Muscle of leg (tissue), 11 donors: ENCODE results near the gene CNOT6L. TPM values are rescaled to one million over a fixed set of nuclear protein-coding genes. Genes with fewer than 3 reads are reported as not detected.

Experiments used
- DNase-seq: peaks from one replicate; pipeline ENCODE4 v3.0.0; 2013
- H3K27ac ChIP-seq: one replicate; pipeline ENCODE4 v1.5.1; 2013; ENCODE audit warnings: mild to moderate bottlenecking, low read length, control low read depth
- H3K27me3 ChIP-seq: one replicate; pipeline ENCODE4 v1.6.1; 2013; ENCODE audit warnings: low read length; ENCODE audit not compliant: control insufficient read depth, insufficient read depth
- H3K36me3 ChIP-seq: one replicate; pipeline ENCODE4 v1.6.1; 2013; ENCODE audit warnings: low read length; ENCODE audit not compliant: control insufficient read depth, insufficient read depth
- H3K4me1 ChIP-seq: one replicate; pipeline ENCODE4 v1.6.1; 2013; ENCODE audit warnings: low read length; ENCODE audit not compliant: control insufficient read depth, insufficient read depth
- H3K4me3 ChIP-seq: one replicate; pipeline ENCODE4 v1.5.1; 2013; ENCODE audit warnings: low read length, control low read depth
- H3K9me3 ChIP-seq: replicated peaks from 2 replicates; pipeline ENCODE4 v1.6.1; 2013; ENCODE audit warnings: low read depth, low read length; ENCODE audit not compliant: control insufficient read depth
- WGBS: methylation state at CpG from one replicate; pipeline ENCODE4 v1.1.5; 2013; ENCODE audit warnings: missing lambda C conversion rate; ENCODE audit not compliant: insufficient coverage; 5-methylcytosine and 5-hydroxymethylcytosine counted together
- polyA plus RNA-seq, 8 donors: library from polyadenylated mRNA; unstranded; fragments of 120-200 nt; gene quantifications; one replicate each; pipeline versions ENCODE4 v1.2.1 to v1.2.3, GENCODE V29; 2013; ENCODE audit warnings: inconsistent platforms in 1 of 8, low replicate concordance in 1 of 8; ENCODE audit not compliant: insufficient read length in 8 of 8, insufficient read depth in 1 of 8
- total RNA-seq: library from RNA; stranded (reverse); fragments of 120-200 nt; gene quantifications from one replicate; pipeline ENCODE4 v1.2.4, GENCODE V29; 2013

CNOT6L gene
- total and polyA plus RNA-seq, 9 donors = 19.2 to 36.6 (median 30.1) TPM

DNA sequence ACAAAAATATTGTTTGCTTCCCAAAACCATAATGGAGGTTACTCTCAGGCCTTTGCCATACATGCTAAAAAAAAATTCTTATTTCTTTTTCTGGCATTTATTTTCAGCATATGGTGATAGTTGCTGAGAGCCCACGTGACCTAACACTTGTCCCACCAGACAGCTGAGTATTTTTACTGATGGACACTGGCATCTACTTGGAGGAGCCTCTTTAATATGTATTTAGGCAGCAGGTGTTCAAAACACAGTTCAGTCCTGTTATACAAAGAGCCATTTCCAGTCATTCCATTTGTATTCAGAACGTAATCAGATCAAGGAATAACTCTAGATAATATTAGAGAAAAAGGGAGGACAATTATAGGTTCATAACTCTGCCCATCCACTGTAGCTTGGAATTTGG, 118.0 kb downstream of the CNOT6L start:
- Histone ChIP-seq H3K4me1 (peaks cover 25% of the 10 kb centered on the region), H3K36me3 (no peaks in the 10 kb centered on the region), H3K4me3 (no peak overlapping the region), H3K27me3 (no peaks in the 10 kb centered on the region), H3K27ac (peak overlapping the region; percentile 76), H3K9me3 (no peaks in the 10 kb centered on the region)
- DNase-seq = peak; percentile 81
- no CpG with 5 or more reads among the region's 2 CpGs for WGBS

DNA sequence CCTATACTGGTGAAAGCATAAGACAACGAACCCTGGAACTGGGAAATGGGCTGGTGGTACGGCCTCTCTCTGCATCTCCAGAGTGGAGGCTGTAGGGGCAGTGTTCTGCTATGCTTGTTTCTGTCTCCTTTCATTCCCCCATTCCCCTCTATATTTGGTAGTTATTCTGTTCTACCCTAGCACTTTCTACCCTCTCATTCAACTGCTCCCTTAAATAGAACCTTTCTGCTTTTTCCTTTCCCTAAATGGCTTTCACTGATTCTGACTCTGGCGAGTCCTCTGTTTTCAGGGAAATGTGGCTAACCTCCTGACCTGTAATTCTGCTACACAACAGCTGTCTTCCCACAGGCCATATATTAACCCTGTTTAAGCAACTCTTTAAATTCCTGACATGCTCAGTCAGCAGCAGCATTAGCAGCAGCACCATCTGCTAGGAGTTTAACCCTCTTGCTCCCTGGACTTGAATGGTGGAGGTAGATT, 119.4 kb downstream of the CNOT6L start:
- peak; percentile 90 for DNase-seq
- H3K27ac ChIP-seq = peak overlapping the region; percentile 89

DNA sequence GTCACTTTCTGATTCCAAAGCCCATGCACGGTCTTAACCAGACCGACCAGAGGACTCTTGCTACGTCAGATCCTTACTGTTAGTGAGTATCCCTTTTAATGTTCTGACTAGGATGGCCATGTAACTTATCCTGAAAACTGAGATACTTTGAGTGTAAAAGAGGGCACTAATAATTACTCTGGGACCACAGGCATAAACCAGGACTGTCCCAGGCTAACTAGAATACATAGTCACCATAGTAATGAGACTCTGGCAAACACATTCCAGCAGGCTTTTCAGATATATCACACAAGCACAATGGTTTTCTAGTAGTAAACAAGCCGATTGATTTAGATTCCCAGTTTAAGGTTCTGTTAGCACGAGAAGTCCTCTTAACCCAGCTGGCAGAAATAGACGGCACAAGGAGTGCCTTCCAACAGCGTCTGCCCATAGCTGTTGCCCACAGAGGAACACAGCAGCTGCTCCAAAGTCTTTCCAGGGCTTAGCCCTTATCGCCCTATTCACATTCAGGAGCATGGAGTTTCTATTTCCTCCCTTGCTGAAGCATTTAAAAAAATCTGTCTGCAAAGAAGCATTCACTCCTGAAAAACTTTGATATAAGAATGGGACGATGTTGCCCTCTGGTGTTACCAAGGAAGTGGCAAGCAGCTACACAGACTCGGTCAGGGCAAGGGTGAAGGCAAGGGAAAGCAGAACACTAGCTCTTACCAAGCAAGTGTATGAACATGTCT, 121.1 kb downstream of the CNOT6L start:
- Histone ChIP-seq H3K27me3 (no peaks in the 10 kb centered on the region), H3K36me3 (no peaks in the 10 kb centered on the region), H3K4me1 (peaks cover 23% of the 10 kb centered on the region), H3K9me3 (no peaks in the 10 kb centered on the region), H3K4me3 (no peak overlapping the region), H3K27ac (peak overlapping the region; percentile 89)
- 47% methylated on average over 3 of the region's 10 CpGs for WGBS
- peak; percentile 80 for DNase-seq

More for the DNA sequence above, 119.4 kb downstream of the CNOT6L start:
- Histone ChIP-seq H3K4me3 (no peak overlapping the region), H3K9me3 (no peaks in the 10 kb centered on the region), H3K4me1 (peaks cover 25% of the 10 kb centered on the region), H3K36me3 (no peaks in the 10 kb centered on the region), H3K27me3 (no peaks in the 10 kb centered on the region)
- 0% methylated on average over 1 of the region's 3 CpGs for WGBS

DNA sequence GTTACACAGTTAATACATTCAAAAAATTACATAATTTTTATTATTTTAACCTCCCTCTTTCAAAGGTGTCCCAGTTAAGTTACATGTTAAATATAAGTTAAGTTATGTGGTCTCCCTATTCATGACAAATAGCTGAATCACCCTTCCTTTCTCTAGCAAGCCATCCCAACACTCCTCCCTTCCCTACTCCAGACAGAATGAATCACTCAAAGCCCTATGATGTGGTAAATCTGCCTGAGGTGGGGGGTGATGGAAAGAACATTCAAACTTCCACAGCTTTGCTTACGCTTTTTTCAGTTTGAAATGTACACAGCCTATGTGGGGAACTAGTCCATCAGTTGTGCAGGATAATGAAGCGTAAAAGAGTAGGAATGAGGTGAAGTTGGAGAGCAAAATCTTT, 123.4 kb downstream of the CNOT6L start:
- no peak for DNase-seq
- no peak overlapping the region for H3K27ac ChIP-seq
- no peaks in the 10 kb centered on the region for H3K36me3 ChIP-seq
- H3K4me3 ChIP-seq = no peak overlapping the region
- H3K27me3 ChIP-seq = no peaks in the 10 kb centered on the region
- no peaks in the 10 kb centered on the region for H3K9me3 ChIP-seq
- peaks cover 22% of the 10 kb centered on the region for H3K4me1 ChIP-seq
- WGBS = no CpG with 5 or more reads among the region's 2 CpGs

DNA sequence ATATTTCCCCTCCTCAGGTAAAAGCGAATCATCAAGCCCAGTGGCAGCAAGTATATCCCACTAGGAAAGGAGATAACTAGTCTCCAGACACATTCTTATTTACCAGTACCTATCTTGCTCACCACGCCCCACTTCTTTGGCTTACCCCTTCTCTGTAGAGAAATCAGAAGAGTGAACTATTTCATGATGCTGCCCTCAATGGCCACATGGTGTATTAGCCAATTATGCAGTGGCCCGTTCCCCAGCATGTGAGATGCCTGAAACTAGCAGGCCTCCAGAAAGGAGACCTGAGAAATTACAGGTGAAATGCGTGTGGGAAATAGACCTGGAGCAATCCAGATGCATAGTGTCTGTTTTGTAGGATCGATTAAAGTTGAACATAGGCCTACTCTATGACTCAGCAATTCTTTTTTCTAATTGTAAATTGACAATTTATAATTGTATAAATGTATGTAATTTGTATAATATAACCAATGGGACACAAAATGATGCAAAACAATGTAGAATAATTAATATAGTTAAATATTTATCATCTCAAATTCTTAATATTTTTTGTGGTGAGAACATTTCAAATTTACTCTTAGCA, 126.2 kb downstream of the CNOT6L start:
- H3K27ac ChIP-seq = no peak overlapping the region
- H3K27me3 ChIP-seq = no peaks in the 10 kb centered on the region
- H3K9me3 ChIP-seq = no peaks in the 10 kb centered on the region
- peaks cover 3% of the 10 kb centered on the region for H3K4me1 ChIP-seq
- DNase-seq = no peak
- WGBS = 100% methylated on average over 1 of the region's 5 CpGs
- H3K4me3 ChIP-seq = no peak overlapping the region
- no peaks in the 10 kb centered on the region for H3K36me3 ChIP-seq

DNA sequence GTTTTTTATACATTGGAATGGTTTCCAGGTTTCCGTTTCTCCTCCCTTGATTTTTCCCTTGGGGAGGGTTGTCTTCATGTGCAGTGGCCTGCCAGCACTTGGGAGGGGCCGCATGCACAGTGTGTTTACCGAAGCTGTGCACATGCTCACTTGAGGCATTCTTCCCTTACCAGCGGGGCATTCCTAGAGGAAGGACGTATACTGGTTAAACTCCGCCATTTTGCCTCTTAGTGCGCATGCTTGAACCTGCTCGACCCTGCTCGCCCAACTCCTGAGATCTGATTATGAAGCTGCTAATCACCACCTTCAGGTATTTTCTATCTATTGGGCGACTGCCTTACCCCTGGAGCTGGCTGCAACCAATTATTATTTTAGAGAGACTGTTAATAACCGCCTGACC, 137.4 kb downstream of the CNOT6L start:
- DNase-seq = no peak
- Histone ChIP-seq H3K27me3 (no peaks in the 10 kb centered on the region), H3K4me1 (no peaks in the 10 kb centered on the region), H3K27ac (no peak overlapping the region), H3K9me3 (no peaks in the 10 kb centered on the region), H3K36me3 (no peaks in the 10 kb centered on the region), H3K4me3 (no peak overlapping the region)
- 85% methylated on average over 10 of the region's 11 CpGs for WGBS

DNA sequence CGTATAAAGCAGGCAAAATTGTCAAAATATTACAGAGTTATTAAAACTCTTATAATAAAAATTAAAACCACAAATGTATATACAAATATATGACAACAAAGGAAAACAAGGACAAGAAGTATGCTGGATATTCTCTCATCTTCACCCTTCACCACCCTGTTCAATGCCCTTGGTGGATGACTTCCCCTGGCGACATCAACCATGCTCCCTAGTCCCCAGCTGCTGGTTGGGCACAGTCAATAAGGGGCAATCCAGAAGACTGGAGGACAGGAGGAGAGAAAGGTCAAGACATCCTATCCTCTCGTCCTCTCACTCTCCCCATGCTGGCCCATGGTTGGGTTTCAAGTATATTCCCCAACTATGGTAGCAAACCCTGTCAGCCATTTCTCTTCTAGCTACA, 142.3 kb downstream of the CNOT6L start:
- H3K4me3 ChIP-seq = no peak overlapping the region
- no CpG with 5 or more reads among the region's 3 CpGs for WGBS

DNA sequence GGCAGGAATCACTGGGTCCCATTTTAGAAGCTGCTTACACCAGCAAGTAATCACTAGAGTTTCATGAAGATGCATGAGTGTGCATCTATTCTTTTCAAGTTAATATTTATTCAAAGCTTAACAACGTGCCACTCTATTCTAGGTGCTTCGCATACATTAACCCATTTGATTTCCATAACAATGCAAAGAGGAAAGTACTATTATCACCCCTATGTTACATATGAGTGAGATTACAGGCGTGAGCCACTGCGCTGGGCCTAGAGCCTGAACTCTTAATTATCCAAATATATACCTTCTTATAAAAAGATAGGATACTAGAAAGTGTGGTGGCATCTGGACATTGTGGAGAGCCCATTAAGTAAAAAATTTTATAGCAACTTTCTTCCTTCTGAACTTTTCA, 148.1 kb downstream of the CNOT6L start:
- H3K27me3 ChIP-seq = no peaks in the 10 kb centered on the region
- H3K4me3 ChIP-seq = no peak overlapping the region
- no peaks in the 10 kb centered on the region for H3K36me3 ChIP-seq
- H3K9me3 ChIP-seq = no peaks in the 10 kb centered on the region
- WGBS = no CpG with 5 or more reads among the region's 4 CpGs
- H3K4me1 ChIP-seq = no peaks in the 10 kb centered on the region
- DNase-seq = no peak
- H3K27ac ChIP-seq = no peak overlapping the region

More for the DNA sequence above, 142.3 kb downstream of the CNOT6L start:
- Histone ChIP-seq H3K4me1 (no peaks in the 10 kb centered on the region), H3K27ac (no peak overlapping the region), H3K36me3 (no peaks in the 10 kb centered on the region), H3K9me3 (no peaks in the 10 kb centered on the region), H3K27me3 (no peaks in the 10 kb centered on the region)
- no peak for DNase-seq

DNA sequence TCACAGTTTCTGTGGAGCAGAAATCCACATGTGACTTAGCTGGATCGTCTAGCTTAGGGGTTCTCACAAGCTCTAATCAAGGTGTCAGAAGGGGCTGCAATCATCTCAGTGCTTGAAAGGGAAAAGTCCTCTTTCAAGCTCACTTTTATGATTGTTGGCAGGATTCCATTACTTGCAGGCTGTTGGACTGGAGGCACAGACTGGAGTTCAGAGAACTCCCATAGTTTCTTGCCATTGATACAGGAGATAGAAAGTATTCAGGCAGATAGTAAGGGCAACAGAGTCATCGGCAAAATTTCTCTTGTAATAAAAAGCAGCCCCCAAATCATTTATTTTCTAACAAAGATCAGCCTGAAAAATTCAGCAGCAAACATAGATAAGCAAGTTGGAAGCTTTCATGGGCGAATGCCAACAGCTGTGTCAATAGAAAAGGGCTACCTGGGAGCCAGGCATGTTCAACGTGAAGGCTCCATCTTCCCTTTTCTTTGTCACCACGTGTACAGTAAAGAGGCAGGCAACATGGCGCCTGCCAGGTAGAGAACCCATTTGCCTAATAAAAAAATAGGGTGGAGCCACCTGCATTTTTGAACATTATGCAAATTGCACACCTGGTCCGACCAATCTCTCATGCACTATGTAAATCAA, 149.1 kb downstream of the CNOT6L start:
- Histone ChIP-seq H3K4me1 (no peaks in the 10 kb centered on the region), H3K4me3 (no peak overlapping the region), H3K27me3 (no peaks in the 10 kb centered on the region), H3K9me3 (no peaks in the 10 kb centered on the region), H3K27ac (no peak overlapping the region), H3K36me3 (no peaks in the 10 kb centered on the region)
- DNase-seq = no peak
- 92% methylated on average over 2 of the region's 7 CpGs for WGBS

DNA sequence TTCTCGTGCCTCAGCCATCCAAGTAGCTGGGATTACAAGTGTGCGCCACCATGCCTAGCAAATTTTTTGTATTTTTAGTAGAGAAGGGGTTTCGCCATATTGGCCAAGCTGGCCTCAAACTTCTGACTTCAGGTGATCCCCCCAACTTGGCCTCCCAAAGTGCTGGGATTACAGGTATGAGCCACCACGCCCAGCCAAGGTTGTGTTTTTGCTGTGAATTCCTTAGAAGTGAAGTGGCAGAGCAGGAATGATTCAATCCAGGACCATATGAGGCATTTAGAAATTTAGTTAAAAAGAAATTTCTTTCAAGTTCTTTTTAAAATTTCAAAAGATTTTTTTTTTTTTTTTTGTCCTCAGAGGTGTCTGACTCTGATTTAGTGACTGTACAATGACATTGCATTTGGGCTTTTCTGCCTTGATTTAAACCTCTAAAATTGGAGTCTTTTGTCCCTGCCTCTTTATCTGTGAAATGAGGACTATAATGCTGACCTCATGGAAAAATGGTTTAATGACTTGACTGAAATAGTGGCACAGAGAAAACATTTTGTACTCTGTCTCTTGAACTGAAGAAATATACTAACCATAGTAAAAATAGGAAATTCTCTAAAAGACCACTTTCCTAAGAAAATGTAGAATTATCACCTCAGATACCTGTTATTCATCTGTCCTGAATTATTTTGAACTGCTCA, 153.6 kb downstream of the CNOT6L start:
- Histone ChIP-seq H3K9me3 (no peaks in the 10 kb centered on the region), H3K27ac (no peak overlapping the region)
- WGBS = 100% methylated on average over 3 of the region's 4 CpGs

More for the DNA sequence above, 153.6 kb downstream of the CNOT6L start:
- no peak for DNase-seq
- Histone ChIP-seq H3K27me3 (no peaks in the 10 kb centered on the region), H3K4me3 (no peak overlapping the region), H3K4me1 (no peaks in the 10 kb centered on the region), H3K36me3 (no peaks in the 10 kb centered on the region)
